HepG2 (cell line): ENCODE data around the gene SSBP2. TPM values are rescaled to one million over a fixed set of nuclear protein-coding genes. Genes with fewer than 3 reads are reported as not detected.

Source experiments
- ATAC-seq: fragments of 200-7000 bp; cut with Tn5 transposase; 3 replicates; pipeline ENCODE4 v1.9.1; 2020; ENCODE audit warnings: mild to moderate bottlenecking, moderate library complexity
- BruUV-seq: library from RNA; stranded (reverse); fragments of 400-500 nt; replicated peaks from 2 replicates; lab custom pipeline; 2021; lab: Mats Ljungman, UMichigan
- CTCF ChIA-PET: fragments of 300-600 bp; formaldehyde crosslinking; extraction: SDS; loops from one replicate; lab custom pipeline; 2021; ENCODE audit warnings: low total read pairs, inconsistent platforms, low intra/inter-chr PET ratio; lab: Yijun Ruan, JAX
- POLR2A ChIA-PET: fragments of 350-600 bp; sonication (Branson Sonifier 250); formaldehyde crosslinking; loops from one replicate; lab custom pipeline; 2020; ENCODE audit warnings: antibody characterized with exemption, inconsistent platforms; lab: Yijun Ruan, JAX
- DNase-seq: peaks from one replicate; pipeline ENCODE4 v3.0.0-alpha.2; 2015; ENCODE audit warnings: low spot score
- FAIRE-seq: peaks from 3 replicates; lab custom pipeline; 2011; peaks lifted over from hg19 to GRCh38; lab: Jason Lieb, UNC
- H2AFZ ChIP-seq: one replicate; pipeline ENCODE4 v1.6.1; 2011; ENCODE audit warnings: low read length, inconsistent platforms
- H3K27ac ChIP-seq: fragments of 300-600 bp; 3 replicates; pipeline ENCODE4 v1.8.0; 2011; ENCODE audit warnings: mixed run types, mild to moderate bottlenecking, mixed read lengths, low read length, inconsistent platforms; ENCODE audit not compliant: insufficient read depth; ENCODE audit errors: extremely low read length
- H3K27me3 ChIP-seq, 2 experiments: fragments of 200-600 bp in 1 of 2; 2 replicates in 1 of 2; 3 replicates in 1 of 2; pipeline versions ENCODE4 v1.6.0 to v1.8.0; 2011; ENCODE audit warnings: low read length in 2 of 2, mild to moderate bottlenecking in 2 of 2, moderate library complexity in 2 of 2, inconsistent platforms in 1 of 2; ENCODE audit not compliant: insufficient read depth in 2 of 2, control insufficient read depth in 1 of 2
- H3K36me3 ChIP-seq, 2 experiments: fragments of 200-600 bp in 1 of 2; replicated peaks in 1 of 2; 2 replicates in 1 of 2; 3 replicates in 1 of 2; pipeline versions ENCODE4 v1.5.1 to v1.8.0; 2011; ENCODE audit warnings: low read length in 2 of 2, inconsistent platforms in 1 of 2; ENCODE audit not compliant: insufficient read depth in 2 of 2, control insufficient read depth in 1 of 2
- H3K4me1 ChIP-seq: 2 replicates; pipeline ENCODE4 v1.5.1; 2012; ENCODE audit warnings: low read length, inconsistent platforms; ENCODE audit not compliant: insufficient read depth
- H3K4me2 ChIP-seq: 2 replicates; pipeline ENCODE4 v1.6.0; 2011; ENCODE audit warnings: low read depth, low read length, inconsistent platforms
- H3K4me3 ChIP-seq, 3 experiments: fragments of 200-600 bp in 1 of 3; sonication (generic), shearing (Covaris generic) in 1 of 3; replicated peaks in 1 of 3; 2 replicates each; pipeline ENCODE4 v1.5.1; 2011 to 2016; ENCODE audit warnings: low read length in 3 of 3, inconsistent platforms in 2 of 3, low read depth in 2 of 3, mild to moderate bottlenecking in 2 of 3, control low read depth in 1 of 3, mixed read lengths in 1 of 3; ENCODE audit not compliant: insufficient read depth in 1 of 3
- H3K79me2 ChIP-seq: one replicate; pipeline ENCODE4 v1.6.1; 2011; ENCODE audit warnings: low read length, inconsistent platforms; ENCODE audit not compliant: insufficient read depth
- H3K9ac ChIP-seq: 2 replicates; pipeline ENCODE4 v1.6.0; 2011; ENCODE audit warnings: mild to moderate bottlenecking, low read depth, low read length, inconsistent platforms; ENCODE audit not compliant: insufficient read depth
- H3K9me3 ChIP-seq: 2 replicates; pipeline ENCODE4 v1.5.1; 2012; ENCODE audit warnings: mild to moderate bottlenecking, low read length
- H4K20me1 ChIP-seq: 2 replicates; pipeline ENCODE4 v1.6.0; 2011; ENCODE audit warnings: inconsistent platforms, mild to moderate bottlenecking, low read length, moderate library complexity; ENCODE audit not compliant: insufficient read depth
- NFIB ChIP-seq: sonication (generic); formaldehyde crosslinking; IDR thresholded peaks from 2 replicates; pipeline ENCODE4 v1.9.0; 2021; ENCODE audit warnings: missing genetic modification reagents, mild to moderate bottlenecking, borderline replicate concordance
- RFX1 ChIP-seq: fragments of 450-650 bp; IDR thresholded peaks from 2 replicates; pipeline ENCODE4 v1.6.1; 2017
- RFX5 ChIP-seq: IDR thresholded peaks from 2 replicates; pipeline ENCODE4 v1.6.1; 2011; ENCODE audit warnings: low read depth, low read length, improper control_type of control experiment
- RFXAP ChIP-seq: sonication (generic); formaldehyde crosslinking; IDR thresholded peaks from 2 replicates; pipeline ENCODE4 v1.4.0; 2020; ENCODE audit warnings: missing genetic modification reagents, borderline replicate concordance
- RNF219 ChIP-seq: sonication (generic); formaldehyde crosslinking; IDR thresholded peaks from 2 replicates; pipeline ENCODE4 v1.5.0; 2020; ENCODE audit warnings: mild to moderate bottlenecking, missing genetic modification reagents
- SP2 ChIP-seq: sonication (generic); formaldehyde crosslinking; IDR thresholded peaks from 2 replicates; pipeline ENCODE4 v1.5.1; 2020; ENCODE audit warnings: mild to moderate bottlenecking, missing genetic modification reagents
- ZBTB4 ChIP-seq: sonication (generic); formaldehyde crosslinking; IDR thresholded peaks from 2 replicates; pipeline ENCODE4 v1.4.0; 2020; ENCODE audit warnings: missing genetic modification reagents, mild to moderate bottlenecking, borderline replicate concordance
- ZNF280B ChIP-seq: sonication (generic); formaldehyde crosslinking; IDR thresholded peaks from 2 replicates; pipeline ENCODE4 v1.5.0; 2020; ENCODE audit warnings: missing genetic modification reagents, mild to moderate bottlenecking, borderline replicate concordance
- WGBS: methylation state at CpG from one replicate; pipeline ENCODE4 v1.1.6; 2017; ENCODE audit warnings: low lambda C conversion rate; 5-methylcytosine and 5-hydroxymethylcytosine counted together
- in situ Hi-C: cut with HindIII; loops from 2 replicates; pipeline ENCODE4 v1.10.0; 2017; ENCODE audit warnings: low pct_unique_long_range_greater_than_20kb; ENCODE audit not compliant: extremely low pct_ligation_motif_present
- intact Hi-C: fragments of 100-400 bp; cut with micrococcal nuclease; formaldehyde crosslinking; loops from one replicate; pipeline ENCODE4 v1.10.0; 2022; ENCODE audit not compliant: unreplicated experiment
- polyA plus RNA-seq, 8 experiments: library from polyadenylated mRNA; depleted of rRNA in 3 of 8; stranded (reverse) in 7 of 8; unstranded in 1 of 8; fragments of >200 nt; fragmentation: Illumina TruSeq in 4 of 8; extraction: Trizol in 4 of 8; gene quantifications; 2 replicates each; pipeline versions ENCODE4 v1.2.1 to v1.2.3, GENCODE V29; 2011 to 2016; ENCODE audit warnings: low read depth in 4 of 8, missing spikeins in 1 of 8, mixed read lengths in 1 of 8; ENCODE audit not compliant: insufficient read depth in 1 of 8
- total RNA-seq, 5 experiments: library from RNA; depleted of rRNA; stranded (reverse); fragments of >200 nt; fragmentation: Illumina TruSeq; extraction: Trizol; gene quantifications; 2 replicates each; pipeline ENCODE4 v1.2.3, GENCODE V29; 2016; ENCODE audit warnings: low read depth in 1 of 5

Gene SSBP2
- total and polyA plus RNA-seq, 2 of the 13 experiments (the other 11 are each of a cell fraction or from before 2014, with no cell fraction given): 0.16 TPM; not detected in 1

- WGBS: 64% methylated on average over 5 of the region's 5 CpGs
- intact Hi-C loops: loop anchor here (2.0 kb wide), 1 partner anchor 380 kb away; no protein-coding TSS in a partner anchor
- no peaks in the 10 kb centered on the region for H3K4me1 ChIP-seq
- no peak for DNase-seq
- no peaks in the 10 kb centered on the region for H3K79me2 ChIP-seq
- POLR2A ChIA-PET: no interaction called here
- no peaks in the 10 kb centered on the region for H4K20me1 ChIP-seq
- in situ Hi-C loops: no loop called here
- H2AFZ ChIP-seq: no peak overlapping the region
- no peaks in the 10 kb centered on the region for H3K9me3 ChIP-seq
- no TSS peak for BruUV-seq
- no peak for ATAC-seq
- no peak overlapping the region for H3K4me3 ChIP-seq
- no peaks in the 10 kb centered on the region for H3K36me3 ChIP-seq
- H3K4me2 ChIP-seq: no peak overlapping the region
- no peak overlapping the region for H3K9ac ChIP-seq
- FAIRE-seq: no peak
- CTCF ChIA-PET: no interaction called here
- H3K27me3 ChIP-seq: peaks cover 0 to 2% of the 10 kb centered on the region in 2 experiments; a peak in 2 of 5 replicates
- no peak overlapping the region for H3K27ac ChIP-seq
- no peak for TF ChIP-seq RFX1
- no peak for TF ChIP-seq NFIB (CRISPR knock-in tag)
- no peak for TF ChIP-seq SP2 (CRISPR knock-in tag)
- no peak for TF ChIP-seq RNF219
- TF ChIP-seq ZBTB4 (CRISPR knock-in tag): no peak
- no peak for TF ChIP-seq RFX5
- TF ChIP-seq ZNF280B (CRISPR knock-in tag): no peak
- TF ChIP-seq RFXAP (CRISPR knock-in tag): no peak
Observed at GRCh38 chr5:81786496-81786895, 35.6 kb upstream of the SSBP2 start.
